GM08714 (cell line): ENCODE results near the gene METRNL.
A peak's percentile ranks its signal among the peaks of the same experiment; 100 is the strongest.
"Not testable (repeated sequence)": the region's sequence is repeated elsewhere in the genome, so short reads cannot be mapped to it uniquely, and the experiment has no call there.

Experiments
- H3K4me3 ChIP-seq: fragments of 200-500 bp; sonication (Bioruptor generic); 2 replicates; pipeline ENCODE4 v1.5.1; 2014; ENCODE audit warnings: mild to moderate bottlenecking, low read length, inconsistent platforms
- ZNF274 ChIP-seq: IDR thresholded peaks from 2 replicates; pipeline ENCODE4 v1.6.1; 2012; ENCODE audit warnings: mild to moderate bottlenecking, low read depth, low read length

Gene METRNL

GRCh38 chr17:83046448-83047181 lies 32.8 kb upstream of the METRNL start:
- H3K4me3 ChIP-seq, result no peak overlapping the region
- TF ChIP-seq ZNF274, result no peak

GRCh38 chr17:83047182-83047478 lies 32.3 kb upstream of the METRNL start:
- TF ChIP-seq ZNF274, result no peak
- H3K4me3 ChIP-seq, result no peak overlapping the region

GRCh38 chr17:83047818-83048475 lies 31.5 kb upstream of the METRNL start:
- peak overlapping the region; percentile 37; the same call in 1 of the 2 replicates for H3K4me3 ChIP-seq

GRCh38 chr17:83050651-83051395 lies 28.6 kb upstream of the METRNL start:
- TF ChIP-seq ZNF274, result no peak

GRCh38 chr17:83051396-83052240 lies 27.8 kb upstream of the METRNL start:
- TF ChIP-seq ZNF274, result no peak
- H3K4me3 ChIP-seq, result peak overlapping the region; percentile 74; the same call in 1 of the 2 replicates

More at GRCh38 chr17:83050651-83051395, 28.6 kb upstream of the METRNL start:
- H3K4me3 ChIP-seq, result peak overlapping the region; percentile 74; the same call in 1 of the 2 replicates

- H3K4me3 ChIP-seq, result peak overlapping the region; percentile 14; the same call in 1 of the 2 replicates
- no peak for TF ChIP-seq ZNF274
Measured at GRCh38 chr17:83052241-83052564, 27.2 kb upstream of the METRNL start.

GRCh38 chr17:83053021-83053681 lies 26.3 kb upstream of the METRNL start:
- no peak for TF ChIP-seq ZNF274
- no peak overlapping the region for H3K4me3 ChIP-seq

GRCh38 chr17:83053739-83054451 lies 25.5 kb upstream of the METRNL start:
- no peak overlapping the region for H3K4me3 ChIP-seq
- no peak for TF ChIP-seq ZNF274

GRCh38 chr17:83054518-83055125 lies 24.8 kb upstream of the METRNL start:
- H3K4me3 ChIP-seq, result no peak overlapping the region
- no peak for TF ChIP-seq ZNF274

GRCh38 chr17:83055176-83055575 lies 24.2 kb upstream of the METRNL start:
- H3K4me3 ChIP-seq, result not testable (repeated sequence)

- no peak overlapping the region for H3K4me3 ChIP-seq
- no peak for TF ChIP-seq ZNF274
Measured at GRCh38 chr17:83055911-83056582, 23.4 kb upstream of the METRNL start.

GRCh38 chr17:83056583-83057396 lies 22.6 kb upstream of the METRNL start:
- no peak overlapping the region for H3K4me3 ChIP-seq
- no peak for TF ChIP-seq ZNF274
